GM21515 (cell line): ENCODE data around the gene CAMTA1.

Experiments used
- ATAC-seq: cut with Tn5 transposase; IDR thresholded peaks from one replicate; pipeline ENCODE4 v1.9.1; 2021; ENCODE audit not compliant: unreplicated experiment

Gene CAMTA1

DNA sequence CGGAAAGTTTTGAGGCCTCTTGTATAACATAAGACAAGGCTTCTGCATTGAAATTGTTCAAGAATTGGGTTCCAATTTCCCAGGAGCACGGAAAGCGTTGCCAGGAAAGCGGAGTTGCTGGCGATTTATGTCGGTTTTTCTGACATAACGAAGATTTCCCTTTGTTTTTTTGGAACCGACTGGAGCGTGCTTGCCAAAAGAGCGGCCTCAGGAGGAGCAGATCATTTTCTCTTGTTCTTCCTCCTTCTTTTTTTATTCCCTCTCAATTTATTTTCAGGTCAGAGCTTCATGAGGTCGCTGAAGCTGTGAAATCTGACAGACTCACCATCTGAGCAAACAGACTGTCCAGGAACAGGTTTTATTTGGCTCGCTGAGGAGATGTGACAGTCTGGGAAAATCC, 275.5 kb downstream of the CAMTA1 start:
- ATAC-seq = no peak

DNA sequence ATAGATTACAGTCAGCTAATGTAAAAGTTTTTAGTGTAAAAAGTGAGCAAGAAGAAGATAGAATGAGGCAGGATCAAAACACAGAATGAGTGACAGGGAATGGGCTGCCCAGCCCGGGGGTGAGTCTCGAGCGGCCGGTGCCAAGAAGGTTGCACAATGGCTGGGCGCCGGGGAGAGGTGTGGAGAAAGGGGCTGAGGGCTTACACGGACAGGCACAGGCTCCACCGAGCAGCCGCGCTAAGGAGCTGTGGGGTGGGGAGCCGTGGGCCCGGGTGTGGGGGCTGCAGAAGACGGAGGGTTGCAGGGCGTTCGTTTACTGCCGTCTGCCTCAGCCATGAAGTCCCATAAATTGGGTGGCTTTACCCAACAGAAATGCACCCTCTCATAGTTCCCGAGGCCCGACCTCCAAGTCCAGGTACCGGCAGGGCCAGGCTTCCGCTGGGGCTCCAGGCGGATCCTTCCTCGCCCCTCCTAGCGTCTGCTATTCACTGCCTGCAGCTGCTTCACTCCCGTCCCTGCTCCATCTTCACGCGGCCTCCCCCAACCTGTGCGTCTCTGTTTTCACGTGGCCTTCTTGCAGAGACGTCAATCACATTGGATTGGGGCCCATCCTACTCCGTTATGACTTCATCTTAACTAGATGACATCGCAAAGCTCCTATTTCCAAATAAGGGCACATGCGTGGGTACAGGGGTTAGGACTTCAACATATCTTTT, 277.2 kb downstream of the CAMTA1 start:
- ATAC-seq = no peak

DNA sequence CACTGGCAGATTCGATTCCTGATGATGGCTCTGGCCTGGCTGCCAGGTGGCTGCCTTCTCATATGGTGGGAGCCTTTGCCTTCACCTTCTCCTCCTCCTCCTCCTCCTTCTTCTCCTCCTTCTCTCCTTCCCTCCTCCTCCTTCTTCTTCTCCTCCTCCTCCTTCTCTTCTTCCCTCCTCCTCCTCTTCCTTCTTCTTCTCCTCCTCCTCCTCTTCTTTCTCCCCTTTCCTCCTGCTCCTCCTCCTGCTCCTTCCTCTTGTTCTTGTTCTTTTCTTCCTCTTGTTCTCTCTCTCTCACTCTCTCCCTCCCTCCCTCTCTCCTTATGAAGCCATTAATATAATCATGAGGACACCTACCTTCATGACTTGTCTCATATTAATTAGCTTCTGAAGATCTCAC, 278.7 kb downstream of the CAMTA1 start:
- ATAC-seq = no peak

DNA sequence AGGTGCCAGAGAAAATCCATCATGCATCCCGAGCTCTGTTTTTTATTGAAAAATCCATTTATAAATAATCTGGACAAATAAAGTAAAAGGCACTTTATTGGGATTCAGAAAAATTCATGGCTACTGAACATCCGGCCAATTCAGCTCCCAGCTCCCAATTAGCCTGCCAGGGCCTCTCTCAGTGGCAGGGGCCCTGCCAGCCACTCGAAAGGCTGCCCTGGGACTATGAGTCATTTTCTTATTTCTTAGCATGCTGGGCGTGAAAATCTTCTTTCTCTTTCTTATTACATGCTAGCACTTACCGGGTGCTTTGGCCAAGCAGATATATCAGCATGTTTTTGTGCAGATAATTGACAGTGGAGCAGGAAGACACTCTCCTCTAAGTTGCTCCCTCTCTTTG, 283.3 kb downstream of the CAMTA1 start:
- no peak for ATAC-seq

DNA sequence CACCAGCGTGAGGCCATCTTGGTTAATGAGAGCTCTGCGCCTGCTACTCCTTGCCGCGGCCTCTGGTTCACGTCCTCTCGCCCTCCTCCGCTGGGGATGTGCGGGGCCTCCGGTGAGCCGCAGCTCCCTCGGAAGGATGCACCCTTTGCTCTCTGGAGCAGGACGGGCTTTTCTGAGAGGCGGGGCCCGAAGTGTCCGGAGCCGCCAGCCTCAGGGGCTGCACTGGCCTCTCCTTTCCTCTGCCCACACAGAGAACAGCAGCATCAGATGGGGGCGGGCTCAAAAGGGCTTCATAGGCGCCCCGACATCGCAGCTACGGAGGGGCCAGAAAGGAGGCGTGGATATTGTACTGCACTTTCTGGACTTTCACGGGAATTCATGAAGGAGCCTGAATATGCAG, 284.7 kb downstream of the CAMTA1 start:
- no peak for ATAC-seq

DNA sequence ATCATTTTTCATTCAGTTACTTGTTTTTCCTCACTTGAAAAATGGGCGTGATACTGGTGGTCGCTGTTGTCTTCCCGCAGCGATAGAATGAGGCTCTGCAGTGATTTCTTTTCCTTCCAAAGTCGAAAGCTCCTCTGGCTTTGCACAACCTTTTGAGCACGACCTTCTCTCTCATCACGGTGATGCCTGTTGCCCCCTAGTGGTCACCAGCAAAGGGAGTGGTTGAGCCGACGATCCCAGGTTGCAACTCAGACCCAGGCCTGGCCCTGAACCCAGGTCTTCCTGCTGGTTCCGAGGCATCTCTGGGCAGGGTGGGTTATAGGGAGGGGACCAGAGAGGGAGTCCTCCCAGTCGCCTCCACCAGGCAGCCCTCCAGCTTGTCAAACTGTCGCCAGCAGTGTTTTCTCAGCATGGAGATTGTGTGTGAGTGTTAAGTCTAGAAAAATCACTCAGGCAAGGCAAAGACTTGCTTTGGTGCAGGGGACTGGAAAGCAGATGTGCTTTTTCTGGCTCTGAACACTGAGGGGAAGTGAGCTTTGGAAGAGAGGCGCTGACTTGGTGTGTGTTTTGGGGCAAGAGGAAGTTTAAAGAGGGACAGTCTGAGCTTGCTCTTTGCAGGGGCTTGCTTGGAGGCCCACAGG, 285.3 kb downstream of the CAMTA1 start:
- no peak for ATAC-seq

DNA sequence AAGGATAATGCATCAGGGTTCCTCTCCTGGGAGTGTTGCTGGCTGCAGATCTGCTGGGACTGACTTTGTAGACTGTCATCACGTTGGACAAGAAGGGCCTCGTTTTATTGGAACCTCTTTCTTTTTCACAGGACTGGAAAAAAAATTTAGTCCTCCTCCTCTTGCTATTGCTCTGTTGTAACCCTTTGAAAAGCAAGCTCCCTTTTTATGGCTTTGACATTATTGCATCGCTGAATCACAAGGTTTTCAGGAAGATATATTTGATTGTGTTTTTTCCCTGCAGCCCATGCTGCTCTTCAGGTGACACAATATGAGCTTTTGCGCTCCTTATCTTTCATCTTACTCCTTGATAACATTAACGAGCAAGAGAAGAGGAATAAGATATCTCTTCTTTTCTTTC, 290.9 kb downstream of the CAMTA1 start:
- ATAC-seq = no peak

DNA sequence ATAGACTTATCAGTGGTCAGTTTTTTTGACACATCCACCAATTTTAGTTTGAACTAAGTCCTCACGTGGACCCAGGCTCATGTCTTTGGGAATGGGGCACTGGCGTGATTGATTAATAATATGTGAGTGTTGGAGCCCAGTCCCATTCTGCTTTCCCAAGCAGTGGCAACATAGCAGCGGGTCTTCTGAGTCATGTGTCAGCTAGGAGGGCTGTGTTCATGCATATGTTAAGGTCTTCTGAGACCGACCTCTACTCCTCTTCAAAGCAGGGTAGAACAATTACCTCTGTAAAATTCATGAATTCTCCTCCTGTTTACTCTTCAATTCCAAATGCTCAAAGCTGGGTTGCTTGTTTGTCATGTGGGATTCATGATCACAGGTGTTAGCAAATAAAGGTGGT, 291.3 kb downstream of the CAMTA1 start:
- no peak for ATAC-seq

DNA sequence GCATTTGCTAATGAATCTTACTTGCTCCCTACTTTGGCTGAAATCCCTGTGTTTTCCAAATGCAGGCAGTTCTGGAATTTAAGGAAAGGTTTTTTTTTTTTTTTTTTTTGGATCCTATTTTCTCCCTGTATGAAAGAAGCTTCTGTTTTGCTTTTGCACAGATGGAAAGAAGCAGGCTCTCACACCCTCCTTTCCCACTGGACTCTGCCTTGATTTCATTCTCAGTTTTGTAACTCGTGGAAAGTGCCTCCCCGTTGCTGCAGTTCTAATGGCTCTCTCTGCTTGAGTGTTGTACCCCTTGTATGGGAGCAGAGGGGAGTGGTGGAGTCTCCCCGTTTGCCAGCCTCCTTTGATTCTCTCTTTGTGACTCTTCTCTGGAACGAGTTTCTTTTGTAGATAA, 291.9 kb downstream of the CAMTA1 start:
- no peak for ATAC-seq

DNA sequence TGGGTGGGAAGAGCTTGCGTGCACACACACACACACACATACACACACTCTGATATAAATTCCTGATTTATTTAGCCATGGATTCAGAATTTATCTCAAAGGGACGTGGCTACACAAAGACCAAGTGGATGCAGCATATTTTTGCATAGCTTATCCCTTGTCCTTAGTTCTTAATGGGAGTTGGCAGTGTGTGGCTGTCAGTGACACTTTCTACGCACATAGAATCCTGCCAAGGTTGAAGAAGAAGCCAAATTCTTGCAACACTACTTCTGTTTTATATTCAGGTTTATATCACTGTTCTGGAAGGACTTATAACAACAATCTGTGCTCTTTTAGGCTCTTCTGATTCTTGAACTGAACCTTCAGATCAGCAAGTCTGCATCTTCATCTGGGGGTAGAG, 292.7 kb downstream of the CAMTA1 start:
- no peak for ATAC-seq

DNA sequence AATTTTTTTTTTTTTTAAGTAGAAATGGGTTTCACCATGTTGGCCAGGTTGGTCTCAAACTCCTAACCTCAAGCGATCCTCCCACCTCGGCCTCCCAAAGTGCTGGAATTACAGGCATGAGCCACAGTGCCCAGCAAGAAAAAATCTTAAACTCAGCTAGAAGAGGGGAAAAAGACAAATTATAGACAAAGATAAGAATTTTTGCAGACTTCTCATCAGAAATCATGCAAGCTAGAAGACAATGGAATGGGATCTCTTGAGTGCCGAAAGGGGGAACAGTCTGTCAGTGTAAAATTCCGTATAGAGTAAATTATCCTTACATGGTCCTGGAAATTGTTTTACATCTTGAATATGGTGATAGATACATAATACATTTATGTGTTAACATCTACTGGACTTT, 294.4 kb downstream of the CAMTA1 start:
- no peak for ATAC-seq

DNA sequence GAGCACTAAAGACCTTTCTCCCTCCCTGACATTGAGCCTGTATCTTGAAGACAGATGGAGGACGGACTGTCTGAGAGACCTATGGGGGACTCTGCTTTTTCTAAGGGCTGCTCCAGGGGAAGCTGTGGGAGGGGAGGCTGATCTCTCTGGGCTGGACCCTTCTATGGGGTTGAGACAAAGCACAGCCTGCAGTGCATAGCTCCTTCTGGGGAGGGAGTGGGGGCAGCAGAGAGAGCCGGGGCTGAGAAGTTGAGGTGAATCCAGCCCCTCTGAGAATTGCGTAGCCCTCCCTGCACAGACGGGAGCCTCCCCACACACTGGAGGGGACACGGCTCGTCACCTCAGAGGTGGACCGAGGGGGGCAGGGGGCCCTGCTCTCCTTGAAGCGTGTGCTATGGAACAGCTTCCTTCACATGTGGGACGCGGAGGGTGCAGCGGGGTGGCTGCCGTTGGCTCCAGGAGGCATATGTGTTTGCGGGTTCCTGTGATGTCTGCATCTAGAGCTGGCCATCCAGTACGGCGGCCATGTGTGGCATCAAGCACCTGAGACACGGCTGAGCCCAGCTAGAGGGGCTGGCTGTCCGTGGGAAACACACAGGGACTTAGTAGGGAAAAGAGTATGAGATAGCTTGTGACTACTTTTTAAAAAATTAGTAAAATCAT, 299.1 kb downstream of the CAMTA1 start:
- no peak for ATAC-seq

DNA sequence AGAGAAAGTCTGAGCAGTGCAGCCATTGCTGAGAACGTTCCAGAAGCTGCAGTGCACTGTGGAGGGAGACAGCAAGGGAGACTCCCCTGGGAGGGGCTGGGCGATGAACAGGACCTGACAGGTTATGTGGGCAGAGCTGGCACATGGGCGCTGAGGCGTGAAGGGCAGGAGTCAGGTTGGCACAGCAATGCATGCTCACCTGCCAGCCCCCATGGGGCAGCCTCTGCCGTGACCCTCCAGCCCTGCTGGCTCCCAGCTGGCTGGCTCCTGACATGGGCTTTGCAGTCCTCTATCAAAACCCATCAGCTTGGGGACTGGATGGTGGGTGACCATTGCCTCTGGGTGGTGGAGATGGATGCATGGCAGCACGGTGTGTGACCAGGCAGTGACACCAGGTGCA, 300.3 kb downstream of the CAMTA1 start:
- ATAC-seq = no peak

DNA sequence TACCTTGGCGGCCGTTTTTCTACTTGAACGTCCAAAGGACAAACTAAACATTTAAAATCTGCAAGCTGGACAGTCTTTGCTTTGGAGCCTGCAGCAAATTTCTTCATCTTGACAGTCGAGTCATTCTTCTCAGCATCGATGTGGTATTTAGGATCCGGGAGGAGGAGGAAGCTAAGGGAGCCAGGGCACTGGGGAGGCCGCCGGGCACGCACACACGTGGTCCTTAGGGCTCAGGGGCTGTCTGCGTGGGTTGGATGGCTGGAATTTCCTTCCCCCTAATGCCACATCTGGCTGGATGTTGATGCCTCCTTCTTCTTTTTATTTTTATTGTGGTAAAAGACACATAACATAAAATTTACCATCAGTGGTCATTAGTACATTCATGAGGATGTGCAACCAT, 300.9 kb downstream of the CAMTA1 start:
- ATAC-seq = no peak

DNA sequence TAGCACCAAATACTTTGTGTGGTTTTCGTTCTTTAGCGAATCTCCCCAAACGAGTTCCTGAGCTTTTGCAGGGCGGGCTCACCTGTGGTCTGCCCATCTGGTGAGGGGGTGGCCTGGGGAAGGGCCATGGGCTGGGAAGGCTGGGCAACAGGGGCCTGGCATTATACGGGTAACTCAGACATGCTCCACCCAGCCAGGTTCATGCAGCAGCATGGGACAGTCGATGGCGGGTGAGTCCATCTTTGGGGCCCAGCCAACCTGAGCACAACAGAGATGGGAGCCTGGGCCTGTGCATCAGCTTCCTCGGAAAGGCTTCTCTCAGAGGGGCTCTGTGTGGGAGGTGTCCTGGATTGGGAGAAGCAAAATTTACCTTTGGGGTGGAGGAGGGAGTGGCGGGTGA, 302.6 kb downstream of the CAMTA1 start:
- no peak for ATAC-seq

DNA sequence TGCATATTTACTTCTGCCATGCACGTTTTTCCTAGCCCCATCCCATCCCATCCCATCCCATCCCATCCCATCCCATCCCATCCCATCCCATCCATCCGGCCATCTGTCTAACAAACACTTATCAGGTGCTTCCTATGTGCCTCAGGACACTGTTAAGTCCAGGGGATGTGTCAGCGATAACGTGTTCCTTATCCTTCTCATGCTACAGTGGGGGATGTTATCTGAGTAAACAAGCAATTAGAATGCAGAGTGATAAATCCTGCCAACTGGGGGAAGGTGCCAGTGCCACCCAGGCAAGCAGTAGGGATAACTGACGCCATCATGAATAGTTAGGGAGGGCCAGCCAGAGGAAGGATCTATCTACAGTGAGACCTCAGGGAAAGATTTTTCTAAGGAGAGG, 304.2 kb downstream of the CAMTA1 start:
- no peak for ATAC-seq

DNA sequence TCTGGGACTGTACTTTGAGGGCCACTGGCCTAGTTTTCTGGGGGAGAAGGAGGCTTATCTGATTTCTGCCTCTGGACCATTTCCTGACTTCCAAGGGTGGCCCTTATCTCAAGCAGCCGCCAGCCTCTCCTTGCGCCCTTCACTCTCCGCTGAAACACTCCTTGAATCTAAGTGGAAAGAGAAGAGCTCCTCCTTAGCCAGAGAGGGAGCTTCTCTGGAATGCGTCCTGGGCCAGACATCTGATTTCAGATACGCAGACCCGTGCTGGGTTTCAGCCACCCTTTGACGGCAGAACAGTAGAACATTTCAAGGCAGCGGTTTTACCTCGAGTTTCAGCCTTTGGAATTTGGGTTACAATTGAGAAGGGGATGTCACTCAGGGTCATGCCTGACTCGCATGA, 308.0 kb downstream of the CAMTA1 start:
- no peak for ATAC-seq

DNA sequence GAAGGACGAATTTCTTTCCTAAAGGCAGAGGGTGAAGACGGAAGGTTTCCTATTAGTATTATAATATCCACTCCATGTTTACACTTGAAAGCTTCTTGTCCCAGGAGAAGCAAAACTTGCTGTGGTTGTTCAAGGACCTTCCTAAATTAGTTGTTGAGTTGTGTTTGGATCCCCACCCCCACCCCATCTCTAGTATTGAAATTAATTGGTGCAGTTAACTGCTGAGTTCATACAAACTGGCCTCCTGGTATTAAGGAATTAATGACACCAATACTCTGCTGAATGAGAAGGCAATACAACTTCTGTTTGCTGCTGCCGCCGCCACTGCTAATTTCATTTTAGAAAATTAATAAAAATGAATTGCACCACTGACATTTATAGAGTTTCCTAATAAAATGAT, 308.8 kb downstream of the CAMTA1 start:
- ATAC-seq = no peak

DNA sequence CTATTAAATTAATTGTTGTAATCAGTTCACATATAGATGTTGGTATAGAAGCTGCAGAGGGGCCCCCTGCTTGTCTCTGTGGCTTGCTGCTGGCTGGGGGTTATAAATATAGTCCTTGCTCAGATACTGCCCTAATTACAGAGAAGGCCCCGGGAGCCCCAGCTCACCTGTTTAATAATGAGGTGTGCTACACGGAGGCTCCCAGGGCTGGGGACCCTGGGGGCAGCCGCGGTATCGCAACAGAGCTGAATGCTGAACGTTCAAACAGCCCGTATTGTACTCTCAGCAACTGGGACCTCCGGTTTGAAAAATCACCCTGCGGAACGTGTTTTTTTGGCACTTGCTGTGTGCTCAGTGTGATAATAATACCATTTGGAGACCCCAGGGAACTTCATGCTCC, 309.3 kb downstream of the CAMTA1 start:
- no peak for ATAC-seq

DNA sequence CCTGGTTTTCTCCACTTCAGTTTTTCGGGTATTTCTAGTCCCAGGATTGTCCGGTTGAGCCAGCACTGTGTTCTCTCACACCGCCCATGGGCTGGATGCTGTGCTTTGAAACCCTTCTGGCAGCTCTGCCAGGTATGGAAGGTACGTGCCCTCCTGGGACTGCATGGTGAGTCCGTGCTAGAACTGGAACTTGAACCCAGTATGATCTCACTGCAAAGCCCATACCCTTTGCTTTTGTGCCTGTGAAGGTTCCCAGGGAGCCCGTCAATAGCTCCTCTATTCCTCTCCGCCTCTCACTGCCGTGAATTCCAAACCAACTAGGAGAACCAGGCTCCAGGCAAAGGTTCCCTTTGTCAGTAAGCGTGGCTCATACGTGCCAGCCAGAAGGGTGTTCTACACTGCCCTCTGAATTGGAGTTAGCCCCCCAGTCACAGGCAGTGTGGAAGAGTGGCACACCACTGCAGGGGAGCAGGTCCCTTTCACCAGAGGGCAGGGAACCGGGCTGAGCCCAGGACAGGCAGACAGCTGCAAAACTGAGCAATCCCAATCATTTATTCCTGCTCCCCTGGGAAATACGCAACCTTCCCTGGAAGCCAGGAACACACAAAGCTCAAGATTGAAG, 310.2 kb downstream of the CAMTA1 start:
- ATAC-seq = no peak

DNA sequence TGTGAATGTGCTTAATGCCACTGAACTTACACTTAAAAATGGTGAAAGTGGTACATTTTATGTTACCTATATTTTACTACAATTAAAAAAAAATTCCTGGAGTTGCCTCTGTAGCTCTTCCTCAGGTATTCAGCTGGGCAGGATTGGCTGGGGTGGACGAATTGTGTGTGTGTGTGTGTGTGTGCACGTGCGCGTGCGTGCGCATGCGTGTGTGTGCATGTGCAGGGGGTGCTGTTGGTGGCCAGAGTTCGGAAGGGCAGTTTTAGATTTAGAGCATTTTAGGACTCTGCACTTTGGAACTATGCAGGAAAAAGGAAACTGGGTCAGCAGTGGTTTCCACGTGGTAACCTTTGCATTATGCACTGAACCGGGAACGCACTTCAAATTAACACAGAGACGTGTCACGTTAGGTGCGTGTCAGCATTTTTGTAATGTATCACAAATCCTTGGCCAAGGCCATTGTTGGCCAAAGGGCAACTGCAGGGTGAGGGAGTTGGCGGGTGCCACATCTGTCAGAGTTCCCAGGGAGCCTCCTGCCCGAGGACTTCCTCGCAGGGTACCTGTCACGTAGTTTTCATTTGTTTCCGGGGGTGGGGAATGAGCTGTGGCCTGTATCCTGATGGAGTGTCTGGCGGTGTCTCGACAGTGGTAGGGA, 312.8 kb downstream of the CAMTA1 start:
- ATAC-seq = no peak

DNA sequence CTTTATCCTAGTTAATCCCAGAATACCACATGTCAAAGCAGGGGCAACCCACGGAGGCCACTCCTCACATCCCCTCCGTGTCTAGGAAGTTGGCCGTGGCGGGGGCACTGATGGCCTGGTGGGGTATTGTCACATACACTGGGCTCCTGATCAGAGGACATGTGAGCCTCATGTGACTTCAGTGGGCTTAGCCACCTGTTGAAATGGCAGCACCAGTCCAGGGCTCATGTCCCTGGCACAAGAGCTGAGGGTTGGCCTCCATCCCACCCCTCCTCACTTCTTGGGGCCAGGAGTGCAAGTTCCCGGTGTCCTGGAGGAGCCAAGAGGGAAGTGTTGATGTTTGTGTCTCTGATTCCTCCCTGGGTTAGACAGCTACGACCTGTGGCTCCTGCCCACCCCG, 313.4 kb downstream of the CAMTA1 start:
- ATAC-seq = no peak
